ENCODE data around the gene TADA2A. TPM values are rescaled to one million over a fixed set of nuclear protein-coding genes. Genes with fewer than 3 reads are reported as not detected.

TADA2A gene
- total and polyA plus RNA-seq, 4 experiments from 2014 or later = 2.8 to 35.7 (median 20.2) TPM

- POLR2A ChIA-PET (ENCODE audit: partially characterized antibody) = no interaction called here
- DNase-seq = no peak
- no peaks in the 10 kb centered on the region for H3K27me3 ChIP-seq (ENCODE audit: insufficient read depth, low read length)
- no peak overlapping the region for H3K27ac Mint-ChIP-seq
- intact Hi-C loops (cut with micrococcal nuclease) = no loop called here
- H3K27me3 Mint-ChIP-seq = no peaks in the 10 kb centered on the region
- peaks cover 4 to 12% (median 9%) of the 10 kb centered on the region in 4 donors for H3K4me1 Mint-ChIP-seq
- no peak overlapping the region for H3K27ac ChIP-seq (ENCODE audit: low read depth, low read length)
- H3K36me3 ChIP-seq (ENCODE audit: insufficient read depth, low read length) = peaks cover 8% of the 10 kb centered on the region
- H3K36me3 Mint-ChIP-seq = peaks cover 17 to 39% of the 10 kb centered on the region in 2 donors
- no peak overlapping the region for H3K4me3 ChIP-seq (ENCODE audit: low read length in 2 of 2)
- no peak overlapping the region for H3K4me3 Mint-ChIP-seq
- no peaks in the 10 kb centered on the region for H3K9me3 Mint-ChIP-seq
- CTCF ChIA-PET (ENCODE audit: partially characterized antibody) = no interaction called here
- no peaks in the 10 kb centered on the region for H3K4me1 ChIP-seq (ENCODE audit: insufficient read depth, low read length)
- no peaks in the 10 kb centered on the region for H3K9me3 ChIP-seq (ENCODE audit: control insufficient read depth in 1 of 2, low read length in 2 of 2)
Measured at GRCh38 chr17:37417852-37418251, 11.2 kb downstream of the TADA2A start.

- Histone ChIP-seq H3K27ac (ENCODE audit: low read depth, low read length) (no peak overlapping the region), H3K27me3 (ENCODE audit: insufficient read depth, low read length) (no peaks in the 10 kb centered on the region), H3K4me3 (ENCODE audit: low read length in 2 of 2) (no peak overlapping the region), H3K36me3 (ENCODE audit: insufficient read depth, low read length) (peaks cover 20% of the 10 kb centered on the region), H3K9me3 (ENCODE audit: control insufficient read depth in 1 of 2, low read length in 2 of 2) (no peaks in the 10 kb centered on the region), H3K4me1 (ENCODE audit: insufficient read depth, low read length) (no peaks in the 10 kb centered on the region)
- CTCF ChIA-PET (ENCODE audit: partially characterized antibody) = interaction anchor here (1.2 kb wide), 1 partner anchor 16 kb away, joined by 3 read pairs; no protein-coding TSS in a partner anchor
- DNase-seq = no peak
- POLR2A ChIA-PET (ENCODE audit: partially characterized antibody) = no interaction called here
- intact Hi-C loops (cut with micrococcal nuclease) = no loop called here
- Mint-ChIP-seq H3K9me3 (no peaks in the 10 kb centered on the region), H3K4me1 (peaks cover 0 to 7% (median 0%) of the 10 kb centered on the region in 4 donors), H3K27me3 (no peaks in the 10 kb centered on the region), H3K36me3 (peaks cover 30 to 49% of the 10 kb centered on the region in 2 donors), H3K27ac (peak overlapping the region in 2 of 7 donors; percentile 24 to 63), H3K4me3 (peak overlapping the region in 1 of 8 donors; percentile 1)
Measured at GRCh38 chr17:37422971-37423625, 16.4 kb downstream of the TADA2A start.

- Histone ChIP-seq H3K4me3 (ENCODE audit: low read length in 2 of 2) (no peak overlapping the region), H3K27ac (ENCODE audit: low read depth, low read length) (no peak overlapping the region), H3K9me3 (ENCODE audit: control insufficient read depth in 1 of 2, low read length in 2 of 2) (no peaks in the 10 kb centered on the region), H3K36me3 (ENCODE audit: insufficient read depth, low read length) (peaks cover 22% of the 10 kb centered on the region), H3K4me1 (ENCODE audit: insufficient read depth, low read length) (no peaks in the 10 kb centered on the region), H3K27me3 (ENCODE audit: insufficient read depth, low read length) (no peaks in the 10 kb centered on the region)
- peaks cover 0 to 1% (median 0%) of the 10 kb centered on the region in 8 donors for H3K9me3 Mint-ChIP-seq
- no peak for DNase-seq
- intact Hi-C loops (cut with micrococcal nuclease) = no loop called here
- no peak overlapping the region for H3K27ac Mint-ChIP-seq
- POLR2A ChIA-PET (ENCODE audit: partially characterized antibody) = no interaction called here
- CTCF ChIA-PET (ENCODE audit: partially characterized antibody) = no interaction called here
- H3K36me3 Mint-ChIP-seq = peaks cover 30 to 55% of the 10 kb centered on the region in 2 donors
- H3K27me3 Mint-ChIP-seq = no peaks in the 10 kb centered on the region
- H3K4me1 Mint-ChIP-seq = peaks cover 0 to 7% (median 3%) of the 10 kb centered on the region in 4 donors
- H3K4me3 Mint-ChIP-seq = no peak overlapping the region
Measured at GRCh38 chr17:37425268-37425667, 18.6 kb downstream of the TADA2A start.

- ChIA-PET POLR2A (ENCODE audit: partially characterized antibody) (no interaction called here), CTCF (ENCODE audit: partially characterized antibody) (interaction anchor here (0.6 kb wide), 1 partner anchor 33 kb away, joined by 3 read pairs; no protein-coding TSS in a partner anchor)
- no peak overlapping the region for H3K27ac Mint-ChIP-seq
Measured at GRCh38 chr17:37429039-37429438, 22.4 kb downstream of the TADA2A start.

GRCh38 chr17:37429453-37429852, 22.8 kb downstream of the TADA2A start:
- no peaks in the 10 kb centered on the region for H3K9me3 ChIP-seq (ENCODE audit: control insufficient read depth in 1 of 2, low read length in 2 of 2)
- DNase-seq = no peak
- no peaks in the 10 kb centered on the region for H3K4me1 ChIP-seq (ENCODE audit: insufficient read depth, low read length)
- Mint-ChIP-seq H3K36me3 (peaks cover 19 to 70% of the 10 kb centered on the region in 2 donors), H3K27me3 (no peaks in the 10 kb centered on the region), H3K27ac (peak overlapping the region in 3 of 7 donors; percentile 3 to 9 (median 9)), H3K9me3 (peaks cover 0 to 1% (median 0%) of the 10 kb centered on the region in 8 donors), H3K4me1 (peaks cover 0 to 6% (median 1%) of the 10 kb centered on the region in 4 donors), H3K4me3 (no peak overlapping the region)
- H3K27me3 ChIP-seq (ENCODE audit: insufficient read depth, low read length) = no peaks in the 10 kb centered on the region
- POLR2A ChIA-PET (ENCODE audit: partially characterized antibody) = no interaction called here
- H3K36me3 ChIP-seq (ENCODE audit: insufficient read depth, low read length) = peaks cover 22% of the 10 kb centered on the region
- CTCF ChIA-PET (ENCODE audit: partially characterized antibody) = interaction anchor here (0.9 to 1.0 kb wide), 2 partner anchors 10 to 25 kb away, joined by 3 read pairs; no protein-coding TSS in a partner anchor
- no peak overlapping the region for H3K4me3 ChIP-seq (ENCODE audit: low read length in 2 of 2)
- no peak overlapping the region for H3K27ac ChIP-seq (ENCODE audit: low read depth, low read length)
- intact Hi-C loops (cut with micrococcal nuclease) = no loop called here

More at GRCh38 chr17:37429039-37429438, 22.4 kb downstream of the TADA2A start:
- H3K27ac ChIP-seq (ENCODE audit: low read depth, low read length) = no peak overlapping the region
- H3K27me3 Mint-ChIP-seq = no peaks in the 10 kb centered on the region
- H3K27me3 ChIP-seq (ENCODE audit: insufficient read depth, low read length) = no peaks in the 10 kb centered on the region
- intact Hi-C loops (cut with micrococcal nuclease) = no loop called here
- no peak overlapping the region for H3K4me3 Mint-ChIP-seq
- peaks cover 0 to 1% (median 0%) of the 10 kb centered on the region in 8 donors for H3K9me3 Mint-ChIP-seq
- no peaks in the 10 kb centered on the region for H3K4me1 ChIP-seq (ENCODE audit: insufficient read depth, low read length)
- H3K9me3 ChIP-seq (ENCODE audit: control insufficient read depth in 1 of 2, low read length in 2 of 2) = no peaks in the 10 kb centered on the region
- H3K4me1 Mint-ChIP-seq = peaks cover 0 to 6% (median 1%) of the 10 kb centered on the region in 4 donors
- peaks cover 22% of the 10 kb centered on the region for H3K36me3 ChIP-seq (ENCODE audit: insufficient read depth, low read length)
- peaks cover 22 to 66% of the 10 kb centered on the region in 2 donors for H3K36me3 Mint-ChIP-seq
- H3K4me3 ChIP-seq (ENCODE audit: low read length in 2 of 2) = no peak overlapping the region
- no peak for DNase-seq

- Histone ChIP-seq H3K9me3 (ENCODE audit: control insufficient read depth in 1 of 2, low read length in 2 of 2) (no peaks in the 10 kb centered on the region), H3K27me3 (ENCODE audit: insufficient read depth, low read length) (no peaks in the 10 kb centered on the region), H3K4me1 (ENCODE audit: insufficient read depth, low read length) (no peaks in the 10 kb centered on the region), H3K4me3 (ENCODE audit: low read length in 2 of 2) (no peak overlapping the region), H3K27ac (ENCODE audit: low read depth, low read length) (no peak overlapping the region), H3K36me3 (ENCODE audit: insufficient read depth, low read length) (peaks cover 19% of the 10 kb centered on the region)
- no peak for DNase-seq
- POLR2A ChIA-PET (ENCODE audit: partially characterized antibody) = no interaction called here
- no peak overlapping the region for H3K4me3 Mint-ChIP-seq
- H3K27ac Mint-ChIP-seq = peak overlapping the region in 4 of 7 donors; percentile 3 to 71 (median 16)
- H3K27me3 Mint-ChIP-seq = no peaks in the 10 kb centered on the region
- H3K4me1 Mint-ChIP-seq = peaks cover 0 to 6% (median 1%) of the 10 kb centered on the region in 4 donors
- CTCF ChIA-PET (ENCODE audit: partially characterized antibody) = interaction anchor here (0.9 to 1.0 kb wide), 2 partner anchors 9 to 24 kb away, joined by 3 read pairs; no protein-coding TSS in a partner anchor
- intact Hi-C loops (cut with micrococcal nuclease) = no loop called here
- H3K36me3 Mint-ChIP-seq = peaks cover 14 to 66% of the 10 kb centered on the region in 2 donors
- H3K9me3 Mint-ChIP-seq = peaks cover 0 to 1% (median 0%) of the 10 kb centered on the region in 8 donors
Measured at GRCh38 chr17:37430051-37430627, 23.5 kb downstream of the TADA2A start.

GRCh38 chr17:37432671-37433070, 26.0 kb downstream of the TADA2A start:
- Histone ChIP-seq H3K27me3 (ENCODE audit: insufficient read depth, low read length) (no peaks in the 10 kb centered on the region), H3K4me1 (ENCODE audit: insufficient read depth, low read length) (no peaks in the 10 kb centered on the region), H3K36me3 (ENCODE audit: insufficient read depth, low read length) (peaks cover 9% of the 10 kb centered on the region), H3K4me3 (ENCODE audit: low read length in 2 of 2) (no peak overlapping the region), H3K27ac (ENCODE audit: low read depth, low read length) (no peak overlapping the region), H3K9me3 (ENCODE audit: control insufficient read depth in 1 of 2, low read length in 2 of 2) (no peaks in the 10 kb centered on the region)
- Mint-ChIP-seq H3K36me3 (peaks cover 2 to 52% of the 10 kb centered on the region in 2 donors), H3K27ac (no peak overlapping the region), H3K4me3 (no peak overlapping the region), H3K4me1 (peaks cover 1 to 6% (median 2%) of the 10 kb centered on the region in 4 donors), H3K27me3 (no peaks in the 10 kb centered on the region), H3K9me3 (peaks cover 0 to 1% (median 0%) of the 10 kb centered on the region in 8 donors)
- DNase-seq = no peak
- POLR2A ChIA-PET (ENCODE audit: partially characterized antibody) = no interaction called here
- intact Hi-C loops (cut with micrococcal nuclease) = no loop called here
- CTCF ChIA-PET (ENCODE audit: partially characterized antibody) = no interaction called here

All from CD4-positive, alpha-beta memory T cell (primary cell).